HS-27A (cell line): ENCODE data around the gene EN2.

Experiments used
- DNase-seq: peaks from one replicate; pipeline ENCODE4 v3.0.0-alpha.2; 2012; ENCODE audit warnings: low read depth, missing footprints

EN2 gene

GRCh38 chr7:155450970-155451801, 6.7 kb upstream of the EN2 start:
- DNase-seq: no peak

GRCh38 chr7:155451840-155452239, 6.1 kb upstream of the EN2 start:
- no peak for DNase-seq

- no peak for DNase-seq
These were observed 5.2 kb upstream of the EN2 start for GRCh38 chr7:155452505-155453295.

- DNase-seq: no peak
These were observed 4.4 kb upstream of the EN2 start for GRCh38 chr7:155453296-155454182.

GRCh38 chr7:155454183-155455112, 3.5 kb upstream of the EN2 start:
- DNase-seq: no peak

GRCh38 chr7:155455132-155455693, 2.7 kb upstream of the EN2 start:
- no peak for DNase-seq

GRCh38 chr7:155455776-155456737, 1.9 kb upstream of the EN2 start:
- no peak for DNase-seq

GRCh38 chr7:155456738-155457543, 988 bp upstream of the EN2 start:
- DNase-seq: no peak

GRCh38 chr7:155457544-155458110, 302 bp upstream of the EN2 start:
- no peak for DNase-seq

GRCh38 chr7:155458878-155459699, 1.2 kb downstream of the EN2 start:
- no peak for DNase-seq

- DNase-seq: no peak
These were observed 2.0 kb downstream of the EN2 start for GRCh38 chr7:155459700-155460461.

- no peak for DNase-seq
These were observed 3.1 kb downstream of the EN2 start for GRCh38 chr7:155460926-155461613.

- DNase-seq: no peak
These were observed 3.7 kb downstream of the EN2 start for GRCh38 chr7:155461631-155462030.

- no peak for DNase-seq
These were observed 4.3 kb downstream of the EN2 start for GRCh38 chr7:155462163-155462735.

GRCh38 chr7:155463114-155463811, 5.3 kb downstream of the EN2 start:
- no peak for DNase-seq
